ENCODE data around the gene RALGPS1.

DNA sequence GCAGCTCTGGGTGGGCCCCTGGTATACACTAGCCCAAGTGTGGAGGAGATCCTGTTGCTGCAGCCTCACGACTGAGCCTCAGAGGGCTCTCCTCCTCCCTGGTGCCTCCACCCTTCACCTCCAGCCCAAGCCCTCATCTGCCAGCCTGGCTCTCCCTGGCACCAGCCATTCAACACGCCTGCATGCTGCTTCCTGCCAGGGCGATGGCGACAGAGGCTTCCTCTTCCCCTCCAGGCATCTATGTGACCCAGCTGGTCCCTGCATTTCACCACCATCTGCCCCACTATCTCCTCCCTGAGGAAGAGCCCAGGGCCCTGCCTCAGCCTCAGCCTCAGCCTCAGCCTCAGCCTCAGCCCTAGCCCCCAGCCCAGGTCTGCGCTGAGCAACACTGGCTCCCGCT, 262.6 kb downstream of the RALGPS1 start:
- TF ChIP-seq, protein P1, sequence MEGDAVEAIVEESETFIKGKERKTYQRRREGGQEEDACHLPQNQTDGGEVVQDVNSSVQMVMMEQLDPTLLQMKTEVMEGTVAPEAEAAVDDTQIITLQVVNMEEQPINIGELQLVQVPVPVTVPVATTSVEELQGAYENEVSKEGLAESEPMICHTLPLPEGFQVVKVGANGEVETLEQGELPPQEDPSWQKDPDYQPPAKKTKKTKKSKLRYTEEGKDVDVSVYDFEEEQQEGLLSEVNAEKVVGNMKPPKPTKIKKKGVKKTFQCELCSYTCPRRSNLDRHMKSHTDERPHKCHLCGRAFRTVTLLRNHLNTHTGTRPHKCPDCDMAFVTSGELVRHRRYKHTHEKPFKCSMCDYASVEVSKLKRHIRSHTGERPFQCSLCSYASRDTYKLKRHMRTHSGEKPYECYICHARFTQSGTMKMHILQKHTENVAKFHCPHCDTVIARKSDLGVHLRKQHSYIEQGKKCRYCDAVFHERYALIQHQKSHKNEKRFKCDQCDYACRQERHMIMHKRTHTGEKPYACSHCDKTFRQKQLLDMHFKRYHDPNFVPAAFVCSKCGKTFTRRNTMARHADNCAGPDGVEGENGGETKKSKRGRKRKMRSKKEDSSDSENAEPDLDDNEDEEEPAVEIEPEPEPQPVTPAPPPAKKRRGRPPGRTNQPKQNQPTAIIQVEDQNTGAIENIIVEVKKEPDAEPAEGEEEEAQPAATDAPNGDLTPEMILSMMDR (IDR thresholded peaks at IDR 0.05 in 4 of 5, conservative IDR thresholded peaks at IDR 0.05 in 1 of 5) = no peak
- no peak for TF ChIP-seq POLR2A (IDR thresholded peaks at IDR 0.05)

Measured in gastrocnemius medialis (tissue), 4 donors.